Measurements from ENCODE around the gene PAPPA.

PAPPA gene

DNA sequence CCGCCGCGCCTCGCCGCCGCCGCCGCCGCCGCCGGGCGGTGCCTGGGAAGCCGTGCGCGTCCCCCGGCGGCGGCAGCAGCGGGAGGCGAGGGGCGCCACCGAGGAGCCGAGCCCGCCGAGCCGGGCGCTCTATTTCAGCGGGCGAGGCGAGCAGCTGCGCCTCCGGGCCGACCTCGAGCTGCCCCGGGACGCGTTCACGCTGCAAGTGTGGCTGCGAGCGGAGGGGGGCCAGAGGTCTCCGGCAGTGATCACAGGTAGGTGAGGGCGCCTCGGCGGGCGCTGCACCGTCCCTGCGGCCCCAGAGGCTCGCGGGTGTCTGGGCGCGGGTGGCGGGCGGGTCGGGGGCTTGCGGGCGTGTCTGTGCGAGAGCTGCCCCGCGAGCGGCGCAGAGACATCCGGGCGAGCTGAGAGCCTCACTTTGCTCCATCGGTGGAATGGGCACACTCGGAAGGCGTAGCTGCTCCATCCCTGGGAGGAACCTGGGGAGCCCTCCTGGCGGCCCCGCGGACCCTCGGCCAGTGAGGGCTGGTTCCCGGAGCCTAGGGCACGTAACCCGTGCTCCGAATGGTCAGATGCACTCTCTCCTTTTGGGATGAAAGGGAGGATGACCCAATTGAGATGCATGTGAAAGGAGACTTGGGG, 864 bp downstream of the PAPPA start:
- no peak for DNase-seq (ENCODE audit: low read depth, low spot score)
- H3K4me3 ChIP-seq (ENCODE audit: low read depth, low read length), result peak overlapping the region; percentile 87
- TF ChIP-seq, protein P1, sequence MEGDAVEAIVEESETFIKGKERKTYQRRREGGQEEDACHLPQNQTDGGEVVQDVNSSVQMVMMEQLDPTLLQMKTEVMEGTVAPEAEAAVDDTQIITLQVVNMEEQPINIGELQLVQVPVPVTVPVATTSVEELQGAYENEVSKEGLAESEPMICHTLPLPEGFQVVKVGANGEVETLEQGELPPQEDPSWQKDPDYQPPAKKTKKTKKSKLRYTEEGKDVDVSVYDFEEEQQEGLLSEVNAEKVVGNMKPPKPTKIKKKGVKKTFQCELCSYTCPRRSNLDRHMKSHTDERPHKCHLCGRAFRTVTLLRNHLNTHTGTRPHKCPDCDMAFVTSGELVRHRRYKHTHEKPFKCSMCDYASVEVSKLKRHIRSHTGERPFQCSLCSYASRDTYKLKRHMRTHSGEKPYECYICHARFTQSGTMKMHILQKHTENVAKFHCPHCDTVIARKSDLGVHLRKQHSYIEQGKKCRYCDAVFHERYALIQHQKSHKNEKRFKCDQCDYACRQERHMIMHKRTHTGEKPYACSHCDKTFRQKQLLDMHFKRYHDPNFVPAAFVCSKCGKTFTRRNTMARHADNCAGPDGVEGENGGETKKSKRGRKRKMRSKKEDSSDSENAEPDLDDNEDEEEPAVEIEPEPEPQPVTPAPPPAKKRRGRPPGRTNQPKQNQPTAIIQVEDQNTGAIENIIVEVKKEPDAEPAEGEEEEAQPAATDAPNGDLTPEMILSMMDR (IDR thresholded peaks at IDR 0.05; ENCODE audit: insufficient read depth, low read length, missing control alignments), result no peak
- CTCF ChIA-PET, result interaction anchor here (0.6 to 6.0 kb wide), 6 partner anchors 10 to 562 kb away, joined by 3 to 63 read pairs (median 4); no protein-coding TSS in a partner anchor
- POLR2A ChIA-PET, result interaction anchor here (0.9 to 1.4 kb wide), 4 partner anchors 210 to 557 kb away, joined by 3 to 7 read pairs (median 4); no protein-coding TSS in a partner anchor

DNA sequence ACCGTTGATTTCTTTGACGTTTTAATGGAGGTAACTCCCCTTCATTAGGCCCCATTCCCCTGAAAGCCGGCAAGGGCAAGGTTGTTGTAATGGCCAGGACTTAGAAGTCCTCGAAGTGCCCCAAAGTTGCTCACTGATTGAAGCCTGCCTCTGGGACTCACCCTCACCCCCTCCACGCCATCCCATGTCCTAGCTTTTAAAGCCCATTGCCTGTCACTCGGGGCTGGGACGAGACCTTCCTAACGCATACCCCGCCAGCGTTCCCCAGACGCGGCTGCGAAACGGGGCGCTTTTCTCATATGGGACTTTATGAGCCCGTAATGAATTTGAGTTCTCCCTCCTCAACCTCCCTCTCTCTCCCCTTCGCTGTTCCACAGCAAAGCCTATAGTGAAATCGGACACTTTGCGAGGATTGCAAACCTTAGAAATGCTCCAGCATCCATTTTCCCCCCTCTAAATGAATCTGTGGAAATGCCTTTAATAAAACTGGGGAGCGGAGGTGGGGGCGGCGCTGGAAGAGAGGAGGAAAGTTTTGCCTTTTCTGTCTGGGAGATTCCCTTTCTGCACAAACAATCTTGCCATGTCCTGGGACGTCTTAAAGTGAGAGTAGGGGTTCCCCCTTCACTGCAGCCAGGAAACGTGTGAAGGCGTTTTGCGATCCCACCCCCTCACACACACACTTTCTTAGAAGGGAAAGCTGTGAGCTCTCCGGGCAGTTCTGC, 1.5 kb downstream of the PAPPA start:
- peak overlapping the region; percentile 87 for H3K4me3 ChIP-seq (ENCODE audit: low read depth, low read length)
- ChIA-PET POLR2A (interaction anchor here (0.6 to 3.0 kb wide), 5 partner anchors 50 to 565 kb away, joined by 3 to 13 read pairs (median 3); no protein-coding TSS in a partner anchor), CTCF (interaction anchor here (0.9 to 6.0 kb wide), 5 partner anchors 9 to 562 kb away, joined by 3 to 63 read pairs (median 3); no protein-coding TSS in a partner anchor)
- DNase-seq (ENCODE audit: low read depth, low spot score), result no peak
- TF ChIP-seq, protein P1 (IDR thresholded peaks at IDR 0.05; ENCODE audit: insufficient read depth, low read length, missing control alignments), result no peak

DNA sequence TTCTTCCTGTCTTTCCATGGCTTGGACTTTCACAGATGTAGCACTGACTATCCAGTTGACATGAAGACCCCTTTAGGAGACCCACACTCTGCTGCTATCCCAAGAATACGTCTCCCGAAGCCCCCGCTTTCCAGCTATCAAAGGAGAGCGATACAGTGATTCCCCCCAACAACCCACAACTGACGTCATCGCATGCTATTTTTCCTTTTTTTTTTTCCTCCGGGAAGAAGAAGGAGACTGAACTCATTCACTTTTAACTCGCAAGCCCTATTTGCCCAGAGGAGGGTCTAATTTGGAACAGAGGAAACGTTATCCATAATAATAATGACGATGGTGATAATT, 2.1 kb downstream of the PAPPA start:
- H3K4me3 ChIP-seq (ENCODE audit: low read depth, low read length), result peak overlapping the region; percentile 87
- POLR2A ChIA-PET, result interaction anchor here (0.6 to 3.0 kb wide), 5 partner anchors 49 to 565 kb away, joined by 3 to 13 read pairs (median 3); no protein-coding TSS in a partner anchor
- TF ChIP-seq, protein P1 (IDR thresholded peaks at IDR 0.05; ENCODE audit: insufficient read depth, low read length, missing control alignments), result no peak
- no peak for DNase-seq (ENCODE audit: low read depth, low spot score)
- CTCF ChIA-PET, result interaction anchor here (1.1 to 6.0 kb wide), 4 partner anchors 21 to 563 kb away, joined by 3 to 63 read pairs (median 5); no protein-coding TSS in a partner anchor

DNA sequence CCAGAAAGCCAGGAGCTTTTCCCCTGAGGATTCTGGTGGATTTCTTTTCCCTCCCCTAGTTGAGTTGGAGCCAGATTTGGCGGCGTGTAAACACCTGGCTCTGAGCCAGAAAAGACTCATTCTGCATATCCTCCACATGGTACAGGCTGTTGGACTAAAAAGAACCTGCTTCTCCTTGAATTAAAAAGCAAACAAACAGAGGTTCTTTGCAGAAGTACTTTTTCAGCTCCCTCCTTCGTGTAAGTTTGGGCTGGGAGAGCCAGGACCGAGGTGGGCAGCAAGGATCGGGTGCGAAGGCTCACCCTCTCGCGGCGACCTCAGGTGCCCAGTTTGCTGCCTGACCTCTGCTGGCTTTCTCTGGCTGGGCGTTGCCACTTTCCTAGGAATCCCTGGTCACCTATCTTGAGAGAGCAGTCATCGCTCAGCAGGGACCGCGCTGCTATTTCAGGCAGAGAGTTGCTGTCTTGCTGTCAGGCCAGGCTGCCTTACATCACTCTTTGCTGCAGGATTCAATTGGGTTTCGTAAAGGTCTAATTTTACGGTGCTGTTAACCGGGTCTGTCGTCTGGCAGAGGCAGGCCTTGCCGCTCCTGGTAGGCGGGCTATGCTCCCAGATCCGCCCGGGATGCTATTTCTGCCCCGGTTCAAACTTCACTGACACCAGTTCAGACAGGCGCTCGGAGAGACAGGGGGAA, 3.2 kb downstream of the PAPPA start:
- H3K4me3 ChIP-seq (ENCODE audit: low read depth, low read length), result peak overlapping the region; percentile 87
- TF ChIP-seq, protein P1 (IDR thresholded peaks at IDR 0.05; ENCODE audit: insufficient read depth, low read length, missing control alignments), result no peak
- no peak for DNase-seq (ENCODE audit: low read depth, low spot score)
- POLR2A ChIA-PET, result interaction anchor here (0.6 to 3.0 kb wide), 7 partner anchors 131 to 563 kb away, joined by 3 to 13 read pairs (median 4); no protein-coding TSS in a partner anchor
- CTCF ChIA-PET, result interaction anchor here (1.1 to 6.0 kb wide), 4 partner anchors 20 to 564 kb away, joined by 3 to 63 read pairs (median 5); no protein-coding TSS in a partner anchor

DNA sequence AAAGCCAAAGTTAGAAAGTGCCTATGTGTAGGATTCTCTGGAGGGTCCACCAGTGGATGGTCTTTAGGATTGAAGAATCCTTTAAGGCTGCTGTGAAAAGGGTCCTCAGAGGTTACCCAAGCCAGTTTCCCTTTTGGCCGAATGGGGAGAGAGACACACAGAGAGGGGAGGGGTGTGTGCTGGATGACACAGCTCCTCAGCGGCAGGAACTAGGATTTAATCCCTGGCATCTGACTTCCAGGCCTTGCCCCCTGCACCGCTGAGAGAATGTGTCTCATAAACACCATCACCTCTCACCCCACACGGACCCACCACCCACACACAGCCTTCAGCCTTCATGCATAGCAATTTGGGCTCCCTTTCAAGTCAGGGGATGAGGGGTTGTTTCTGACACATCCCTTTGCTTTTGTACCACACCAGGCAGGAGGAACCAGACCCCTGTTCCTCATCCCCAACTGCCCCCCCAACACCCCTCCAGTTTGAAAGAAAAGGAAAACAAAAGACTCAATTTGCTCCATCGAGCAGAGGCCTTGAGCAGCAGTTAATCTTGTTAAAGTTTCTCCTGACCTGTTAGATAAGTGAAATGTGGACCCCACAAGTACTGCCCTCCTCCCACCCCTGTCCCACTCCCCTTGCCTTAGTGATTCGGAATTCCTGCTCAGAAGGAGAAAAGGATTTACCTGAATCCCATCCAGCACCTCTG, 4.0 kb downstream of the PAPPA start:
- H3K4me3 ChIP-seq (ENCODE audit: low read depth, low read length), result peak overlapping the region; percentile 87
- TF ChIP-seq, protein P1 (IDR thresholded peaks at IDR 0.05; ENCODE audit: insufficient read depth, low read length, missing control alignments), result no peak
- ChIA-PET POLR2A (interaction anchor here (0.6 to 3.0 kb wide), 4 partner anchors 130 to 564 kb away, joined by 4 to 13 read pairs (median 4); no protein-coding TSS in a partner anchor), CTCF (interaction anchor here (0.9 to 1.1 kb wide), 2 partner anchors 19 to 564 kb away, joined by 3 read pairs; no protein-coding TSS in a partner anchor)
- no peak for DNase-seq (ENCODE audit: low read depth, low spot score)
